Measurements from ENCODE around the gene SLC23A2. TPM values are rescaled to one million over a fixed set of nuclear protein-coding genes. Genes with fewer than 3 reads are reported as not detected.

SLC23A2 gene
- total RNA-seq, 1 experiment from 2014 or later, result 22.3 TPM

- intact Hi-C loops (cut with micrococcal nuclease; ENCODE audit: unreplicated experiment), result no loop called here
- POLR2A ChIA-PET (ENCODE audit: unreplicated experiment), result interaction anchor here (0.7 kb wide), 1 partner anchor 25 kb away, joined by 3 read pairs; no protein-coding TSS in a partner anchor
- H3K9me2 ChIP-seq (ENCODE audit: insufficient read depth), result no peaks in the 10 kb centered on the region
Observed at GRCh38 chr20:4885877-4886276, 115.4 kb downstream of the SLC23A2 start.

DNA sequence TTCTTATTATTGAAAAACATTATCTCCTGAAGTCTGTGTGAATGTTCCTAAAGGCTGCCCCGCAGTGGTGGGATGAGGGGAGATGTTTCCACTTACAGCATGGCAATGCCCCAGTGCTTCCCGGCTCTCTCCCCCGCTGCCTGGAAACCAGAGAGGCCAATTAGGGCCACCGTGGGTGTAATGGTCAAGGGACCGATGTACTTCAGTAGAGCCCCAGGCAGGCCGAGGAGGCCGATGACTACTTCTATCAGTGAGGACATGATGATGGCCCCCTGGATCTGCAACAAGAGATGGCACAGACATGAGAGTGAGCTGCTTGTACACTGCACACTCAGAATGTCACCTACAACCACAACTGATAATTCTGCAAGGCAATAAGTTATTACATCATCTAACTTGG lies 117.8 kb downstream of the SLC23A2 start:
- POLR2A ChIA-PET (ENCODE audit: unreplicated experiment), result no interaction called here
- no peak overlapping the region for H3K4me3 ChIP-seq
- no peak for DNase-seq
- no peak overlapping the region for H3K4me2 ChIP-seq
- H3K79me2 ChIP-seq (ENCODE audit: low read depth), result no peaks in the 10 kb centered on the region
- intact Hi-C loops (cut with micrococcal nuclease; ENCODE audit: unreplicated experiment), result no loop called here
- no peaks in the 10 kb centered on the region for H3K4me1 ChIP-seq (replicated peaks; ENCODE audit: insufficient read depth)
- no TSS peak for BruUV-seq (replicated peaks)
- H4K20me1 ChIP-seq (ENCODE audit: insufficient read depth), result no peaks in the 10 kb centered on the region
- H3K27ac ChIP-seq, result no peak overlapping the region
- no peak overlapping the region for H2AFZ ChIP-seq
- no peaks in the 10 kb centered on the region for H3F3A ChIP-seq (ENCODE audit: insufficient read depth, low read depth)
- H3K9me3 ChIP-seq (ENCODE audit: insufficient read depth, low read depth), result no peaks in the 10 kb centered on the region
- no peaks in the 10 kb centered on the region for H3K9me2 ChIP-seq (ENCODE audit: insufficient read depth)
- H3K36me3 ChIP-seq (ENCODE audit: low read depth), result no peaks in the 10 kb centered on the region
- TF ChIP-seq EZH2 (IDR thresholded peaks at IDR 0.05; ENCODE audit: low read depth) (no peak), CTCF (conservative IDR thresholded peaks at IDR 0.05) (no peak)
- CTCF ChIA-PET, result interaction anchor here (0.6 kb wide), 1 partner anchor 8 kb away, joined by 3 read pairs; no protein-coding TSS in a partner anchor
- H3K27me3 ChIP-seq (ENCODE audit: insufficient read depth, low read depth), result no peaks in the 10 kb centered on the region

More at GRCh38 chr20:4885877-4886276, 115.4 kb downstream of the SLC23A2 start:
- TF ChIP-seq EZH2 (IDR thresholded peaks at IDR 0.05; ENCODE audit: low read depth) (no peak), CTCF (conservative IDR thresholded peaks at IDR 0.05) (no peak)
- no peaks in the 10 kb centered on the region for H3K79me2 ChIP-seq (ENCODE audit: low read depth)
- CTCF ChIA-PET, result no interaction called here
- H4K20me1 ChIP-seq (ENCODE audit: insufficient read depth), result no peaks in the 10 kb centered on the region
- H3K9me3 ChIP-seq (ENCODE audit: insufficient read depth, low read depth), result no peaks in the 10 kb centered on the region
- no peaks in the 10 kb centered on the region for H3K4me1 ChIP-seq (replicated peaks; ENCODE audit: insufficient read depth)
- no peak overlapping the region for H3K27ac ChIP-seq
- no peak overlapping the region for H3K4me3 ChIP-seq
- no peak overlapping the region for H2AFZ ChIP-seq
- no peaks in the 10 kb centered on the region for H3F3A ChIP-seq (ENCODE audit: insufficient read depth, low read depth)
- H3K36me3 ChIP-seq (ENCODE audit: low read depth), result no peaks in the 10 kb centered on the region
- H3K27me3 ChIP-seq (ENCODE audit: insufficient read depth, low read depth), result no peaks in the 10 kb centered on the region
- H3K4me2 ChIP-seq, result no peak overlapping the region
- DNase-seq, result no peak
- no TSS peak for BruUV-seq (replicated peaks)

DNA sequence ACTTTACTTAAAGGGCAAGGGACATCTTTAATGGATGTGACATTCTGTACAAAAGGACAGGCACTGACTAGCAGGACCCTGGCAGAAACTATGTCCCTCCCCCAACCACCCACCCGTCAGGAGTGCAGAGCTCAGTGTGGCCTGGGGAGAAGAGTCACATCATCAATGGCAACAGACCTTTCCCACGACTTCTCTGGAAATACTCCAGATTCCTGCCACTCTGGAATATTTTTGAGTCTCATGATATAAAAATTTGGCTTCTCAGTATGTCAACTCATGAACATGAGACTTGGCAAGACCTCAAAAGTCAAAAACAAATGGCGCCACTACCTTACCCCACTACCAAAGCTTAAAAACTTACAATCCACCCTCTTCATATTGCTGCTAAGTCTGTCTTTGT lies 118.3 kb downstream of the SLC23A2 start:
- no TSS peak for BruUV-seq (replicated peaks)
- Histone ChIP-seq H3K36me3 (ENCODE audit: low read depth) (no peaks in the 10 kb centered on the region), H3K9me3 (ENCODE audit: insufficient read depth, low read depth) (no peaks in the 10 kb centered on the region), H3K9me2 (ENCODE audit: insufficient read depth) (no peaks in the 10 kb centered on the region), H3K4me1 (replicated peaks; ENCODE audit: insufficient read depth) (no peaks in the 10 kb centered on the region), H3K27ac (no peak overlapping the region), H2AFZ (no peak overlapping the region), H3K79me2 (ENCODE audit: low read depth) (no peaks in the 10 kb centered on the region), H3K4me2 (no peak overlapping the region), H3F3A (ENCODE audit: insufficient read depth, low read depth) (no peaks in the 10 kb centered on the region), H3K4me3 (no peak overlapping the region), H4K20me1 (ENCODE audit: insufficient read depth) (no peaks in the 10 kb centered on the region), H3K27me3 (ENCODE audit: insufficient read depth, low read depth) (no peaks in the 10 kb centered on the region)
- TF ChIP-seq CTCF (conservative IDR thresholded peaks at IDR 0.05) (no peak), EZH2 (IDR thresholded peaks at IDR 0.05; ENCODE audit: low read depth) (no peak)
- no peak for DNase-seq
- intact Hi-C loops (cut with micrococcal nuclease; ENCODE audit: unreplicated experiment), result no loop called here
- ChIA-PET CTCF (interaction anchor here (0.6 kb wide), 1 partner anchor 8 kb away, joined by 3 read pairs; no protein-coding TSS in a partner anchor), POLR2A (ENCODE audit: unreplicated experiment) (no interaction called here)

All from PC-9 (cell line).